NB4 (cell line): ENCODE results near the gene DBNL.

ENCODE experiments used
- CTCF ChIP-seq: IDR thresholded peaks from one replicate; pipeline ENCODE4 v1.5.1; 2012; ENCODE audit warnings: low read depth, low read length
- MAX ChIP-seq: IDR thresholded peaks from 2 replicates; pipeline ENCODE4 v1.6.1; 2011; ENCODE audit warnings: low read depth, low read length
- POLR2A ChIP-seq: IDR thresholded peaks from 2 replicates; pipeline ENCODE4 v1.6.1; 2011; ENCODE audit warnings: mild to moderate bottlenecking; ENCODE audit not compliant: insufficient read length; ENCODE audit errors: extremely low read depth

- no peak for TF ChIP-seq CTCF
- TF ChIP-seq POLR2A, result no peak
- no peak for TF ChIP-seq MAX
These were observed 21.1 kb downstream of the DBNL start, which contains the start of gene PGAM2 for GRCh38 chr7:44065431-44066110.
